HepG2 (cell line): ENCODE results near the gene OR6S1. TPM values are rescaled to one million over a fixed set of nuclear protein-coding genes. Genes with fewer than 3 reads are reported as not detected.
A peak's percentile ranks its signal among the peaks of the same experiment; 100 is the strongest.

Experiments
- CBX2 ChIP-seq, 2 experiments: fragments of 200-600 bp in 1 of 2; sonication (generic); formaldehyde crosslinking in 1 of 2; IDR thresholded peaks; 2 replicates each; pipeline versions ENCODE4 v1.7.0 to v1.8.1; 2018 to 2022; ENCODE audit warnings: low read depth in 2 of 2, low read length in 1 of 2, mild to moderate bottlenecking in 1 of 2, missing genetic modification reagents in 1 of 2
- EP300 ChIP-seq, 3 experiments: sonication (generic) in 1 of 3; formaldehyde crosslinking in 1 of 3; IDR thresholded peaks; 2 replicates each; pipeline versions ENCODE4 v1.5.1 to v1.6.1; 2011 to 2020; ENCODE audit warnings: low read depth in 2 of 3, low read length in 2 of 3, borderline replicate concordance in 1 of 3, improper control_type of control experiment in 1 of 3, mild to moderate bottlenecking in 1 of 3, missing genetic modification reagents in 1 of 3, moderate library complexity in 1 of 3
- FOXA1 ChIP-seq, 2 experiments: fragments of 450-650 bp in 1 of 2; sonication (generic) in 1 of 2; formaldehyde crosslinking in 1 of 2; IDR thresholded peaks; 2 replicates each; pipeline versions ENCODE4 v1.4.0 to v1.6.1; 2016 to 2020; ENCODE audit warnings: missing genetic modification reagents in 1 of 2
- HIVEP1 ChIP-seq: sonication (generic); formaldehyde crosslinking; IDR thresholded peaks from 2 replicates; pipeline ENCODE4 v1.4.0; 2020; ENCODE audit warnings: mild to moderate bottlenecking, missing genetic modification reagents
- JUND ChIP-seq: sonication (generic); formaldehyde crosslinking; IDR thresholded peaks from 2 replicates; pipeline ENCODE4 v1.8.0; 2022; ENCODE audit warnings: mild to moderate bottlenecking, missing genetic modification reagents
- KAT8 ChIP-seq: IDR thresholded peaks from 2 replicates; pipeline ENCODE4 v1.6.1; 2016; ENCODE audit warnings: missing genetic modification reagents, missing compliant biosample characterization
- KLF6 ChIP-seq: IDR thresholded peaks from 2 replicates; pipeline ENCODE4 v1.8.0; 2016; ENCODE audit warnings: missing biosample characterization, missing genetic modification reagents
- RXRB ChIP-seq: IDR thresholded peaks from 2 replicates; pipeline ENCODE4 v1.6.1; 2016; ENCODE audit warnings: borderline replicate concordance, missing genetic modification reagents, missing compliant biosample characterization
- SNAI1 ChIP-seq: sonication (generic); formaldehyde crosslinking; IDR thresholded peaks from 2 replicates; pipeline ENCODE4 v1.5.0; 2020; ENCODE audit warnings: mild to moderate bottlenecking, missing genetic modification reagents, borderline replicate concordance
- ZNF224 ChIP-seq: sonication (generic); formaldehyde crosslinking; IDR thresholded peaks from 2 replicates; pipeline ENCODE4 v1.5.0; 2020; ENCODE audit warnings: mild to moderate bottlenecking, missing genetic modification reagents
- ZNF230 ChIP-seq: sonication (generic); formaldehyde crosslinking; IDR thresholded peaks from 2 replicates; pipeline ENCODE4 v1.4.0; 2020; ENCODE audit warnings: mild to moderate bottlenecking, missing genetic modification reagents
- ZNF292 ChIP-seq: sonication (generic); formaldehyde crosslinking; IDR thresholded peaks from 2 replicates; pipeline ENCODE4 v1.8.1; 2022; ENCODE audit warnings: mild to moderate bottlenecking, low read depth, missing genetic modification reagents, borderline replicate concordance
- ZNF605 ChIP-seq: sonication (generic); formaldehyde crosslinking; IDR thresholded peaks from 2 replicates; pipeline ENCODE4 v1.8.0; 2022; ENCODE audit warnings: mild to moderate bottlenecking, missing genetic modification reagents
- ZNF644 ChIP-seq: IDR thresholded peaks from 2 replicates; pipeline ENCODE4 v1.6.1; 2016; ENCODE audit warnings: low read depth
- polyA plus RNA-seq, 8 experiments: library from polyadenylated mRNA; depleted of rRNA in 3 of 8; stranded (reverse) in 7 of 8; unstranded in 1 of 8; fragments of >200 nt; fragmentation: Illumina TruSeq in 4 of 8; extraction: Trizol in 4 of 8; gene quantifications; 2 replicates each; pipeline versions ENCODE4 v1.2.1 to v1.2.3, GENCODE V29; 2011 to 2016; ENCODE audit warnings: low read depth in 4 of 8, missing spikeins in 1 of 8, mixed read lengths in 1 of 8; ENCODE audit not compliant: insufficient read depth in 1 of 8
- total RNA-seq, 5 experiments: library from RNA; depleted of rRNA; stranded (reverse); fragments of >200 nt; fragmentation: Illumina TruSeq; extraction: Trizol; gene quantifications; 2 replicates each; pipeline ENCODE4 v1.2.3, GENCODE V29; 2016; ENCODE audit warnings: low read depth in 1 of 5
- TF ChIP-seq, protein P1 (sequence below): sonication (generic); formaldehyde crosslinking; IDR thresholded peaks from 2 replicates; pipeline ENCODE4 v1.8.1; 2022; ENCODE audit warnings: mild to moderate bottlenecking, missing genetic modification reagents
- TF ChIP-seq, protein P2 (sequence below): sonication (generic); formaldehyde crosslinking; IDR thresholded peaks from 2 replicates; pipeline ENCODE4 v1.5.0; 2020; ENCODE audit warnings: missing genetic modification reagents
- TF ChIP-seq, protein P3 (sequence below): sonication (generic); formaldehyde crosslinking; IDR thresholded peaks from 2 replicates; pipeline ENCODE4 v1.8.0; 2022; ENCODE audit warnings: low read depth, missing genetic modification reagents
- TF ChIP-seq, protein P4 (sequence below): sonication (generic); formaldehyde crosslinking; IDR thresholded peaks from 2 replicates; pipeline ENCODE4 v1.5.0; 2020; ENCODE audit warnings: mild to moderate bottlenecking, low read depth, missing genetic modification reagents, borderline replicate concordance
- TF ChIP-seq, protein P5 (sequence below): IDR thresholded peaks from 2 replicates; pipeline ENCODE4 v1.6.1; 2016
- TF ChIP-seq, protein P6 (sequence below): sonication (generic); formaldehyde crosslinking; IDR thresholded peaks from 2 replicates; pipeline ENCODE4 v1.4.0; 2020; ENCODE audit warnings: mild to moderate bottlenecking, missing genetic modification reagents

The OR6S1 gene
- total and polyA plus RNA-seq, 2 of the 13 experiments (the other 11 are each of a cell fraction or from before 2014, with no cell fraction given), result 0.09 TPM; not detected in 1

DNA sequence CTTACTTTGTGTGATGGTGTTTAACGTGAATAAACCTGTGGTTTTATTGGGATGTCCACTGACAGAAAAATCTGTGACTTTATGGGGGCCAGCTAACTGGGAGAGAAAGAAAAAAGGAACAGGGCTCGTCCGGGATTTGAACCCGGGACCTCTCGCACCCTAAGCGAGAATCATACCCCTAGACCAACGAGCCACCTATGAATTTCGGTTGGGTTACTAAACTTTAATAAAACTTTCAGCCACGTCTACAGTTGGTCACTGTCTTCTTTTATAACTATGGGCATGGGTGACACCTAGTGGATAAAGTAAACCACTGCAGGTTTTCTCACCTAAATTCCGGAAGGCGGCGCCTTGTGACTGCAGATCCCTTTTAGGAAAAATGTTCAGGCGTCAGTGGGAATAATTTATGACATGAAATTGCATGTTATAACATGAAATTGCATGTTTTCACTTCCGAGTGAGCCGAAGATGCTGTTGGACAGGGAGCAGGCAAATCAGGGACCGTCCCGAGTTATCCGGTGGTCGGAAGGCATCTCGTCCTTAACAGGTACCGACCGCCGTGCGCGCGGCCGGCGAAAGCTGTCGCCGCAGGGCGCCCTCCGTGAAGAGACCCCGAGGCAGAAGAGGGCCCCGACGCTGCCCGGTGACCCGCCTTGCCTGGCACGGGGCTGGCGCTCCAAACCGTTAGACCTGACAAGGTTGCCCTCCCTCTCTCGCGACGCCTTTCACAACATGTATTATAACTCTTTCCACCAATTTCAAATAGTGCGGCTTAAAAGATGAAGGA is 32.1 kb downstream of the OR6S1 start (continued):
- TF ChIP-seq EP300 (IDR thresholded peaks at IDR 0.05; ENCODE audit: low read depth in 2 of 2, low read length in 2 of 2) (no peak), EP300 (CRISPR knock-in tag; IDR thresholded peaks at IDR 0.05; ENCODE audit: borderline replicate concordance) (peak; percentile 9; the same call in 1 of the 2 replicates), SNAI1 (CRISPR knock-in tag) (peak; percentile 96; the same call in 1 of the 2 replicates), HIVEP1 (CRISPR knock-in tag) (peak; percentile 76; the same call in 1 of the 2 replicates), RXRB (CRISPR knock-in tag) (peak; percentile 36; the same call in 1 of the 2 replicates), JUND (CRISPR knock-in tag) (0 out of 2 replicates have a peak, but pooled peaks have one; percentile 14), KLF6 (peak; percentile 46; the same call in 1 of the 2 replicates), ZNF224 (CRISPR knock-in tag) (peak; percentile 94; the same call in 1 of the 2 replicates), ZNF230 (CRISPR knock-in tag) (peak; percentile 88; the same call in 1 of the 2 replicates), FOXA1 (IDR thresholded peaks at IDR 0.05) (no peak), FOXA1 (CRISPR knock-in tag; IDR thresholded peaks at IDR 0.05) (no peak), ZNF292 (CRISPR knock-in tag) (peak; percentile 14; the same call in 1 of the 2 replicates), ZNF644 (CRISPR knock-in tag) (0 out of 2 replicates have a peak, but pooled peaks have one; percentile 34), ZNF605 (CRISPR knock-in tag) (peak; percentile 5; the same call in 1 of the 2 replicates), KAT8 (CRISPR knock-in tag) (peak; percentile 50; the same call in 1 of the 2 replicates), CBX2 (IDR thresholded peaks at IDR 0.05; ENCODE audit: low read depth, low read length) (no peak), CBX2 (CRISPR knock-in tag; IDR thresholded peaks at IDR 0.05; ENCODE audit: low read depth) (peak; percentile 14; the same call in 1 of the 2 replicates)
- TF ChIP-seq, protein P1, sequence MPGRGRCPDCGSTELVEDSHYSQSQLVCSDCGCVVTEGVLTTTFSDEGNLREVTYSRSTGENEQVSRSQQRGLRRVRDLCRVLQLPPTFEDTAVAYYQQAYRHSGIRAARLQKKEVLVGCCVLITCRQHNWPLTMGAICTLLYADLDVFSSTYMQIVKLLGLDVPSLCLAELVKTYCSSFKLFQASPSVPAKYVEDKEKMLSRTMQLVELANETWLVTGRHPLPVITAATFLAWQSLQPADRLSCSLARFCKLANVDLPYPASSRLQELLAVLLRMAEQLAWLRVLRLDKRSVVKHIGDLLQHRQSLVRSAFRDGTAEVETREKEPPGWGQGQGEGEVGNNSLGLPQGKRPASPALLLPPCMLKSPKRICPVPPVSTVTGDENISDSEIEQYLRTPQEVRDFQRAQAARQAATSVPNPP (CRISPR knock-in tag), result peak; percentile 77; the same call in 1 of the 2 replicates
- TF ChIP-seq, protein P2, sequence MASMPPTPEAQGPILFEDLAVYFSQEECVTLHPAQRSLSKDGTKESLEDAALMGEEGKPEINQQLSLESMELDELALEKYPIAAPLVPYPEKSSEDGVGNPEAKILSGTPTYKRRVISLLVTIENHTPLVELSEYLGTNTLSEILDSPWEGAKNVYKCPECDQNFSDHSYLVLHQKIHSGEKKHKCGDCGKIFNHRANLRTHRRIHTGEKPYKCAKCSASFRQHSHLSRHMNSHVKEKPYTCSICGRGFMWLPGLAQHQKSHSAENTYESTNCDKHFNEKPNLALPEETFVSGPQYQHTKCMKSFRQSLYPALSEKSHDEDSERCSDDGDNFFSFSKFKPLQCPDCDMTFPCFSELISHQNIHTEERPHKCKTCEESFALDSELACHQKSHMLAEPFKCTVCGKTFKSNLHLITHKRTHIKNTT (CRISPR knock-in tag), result no peak
- TF ChIP-seq, protein P3, sequence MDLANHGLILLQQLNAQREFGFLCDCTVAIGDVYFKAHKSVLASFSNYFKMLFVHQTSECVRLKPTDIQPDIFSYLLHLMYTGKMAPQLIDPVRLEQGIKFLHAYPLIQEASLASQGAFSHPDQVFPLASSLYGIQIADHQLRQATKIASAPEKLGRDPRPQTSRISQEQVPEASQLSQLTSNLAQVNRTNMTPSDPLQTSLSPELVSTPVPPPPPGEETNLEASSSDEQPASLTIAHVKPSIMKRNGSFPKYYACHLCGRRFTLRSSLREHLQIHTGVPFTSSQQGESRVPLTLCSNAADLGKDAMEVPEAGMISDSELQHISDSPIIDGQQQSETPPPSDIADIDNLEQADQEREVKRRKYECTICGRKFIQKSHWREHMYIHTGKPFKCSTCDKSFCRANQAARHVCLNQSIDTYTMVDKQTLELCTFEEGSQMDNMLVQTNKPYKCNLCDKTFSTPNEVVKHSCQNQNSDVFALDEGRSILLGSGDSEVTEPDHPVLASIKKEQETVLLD (CRISPR knock-in tag), result peak; percentile 9; the same call in 1 of the 2 replicates
- TF ChIP-seq, protein P4, sequence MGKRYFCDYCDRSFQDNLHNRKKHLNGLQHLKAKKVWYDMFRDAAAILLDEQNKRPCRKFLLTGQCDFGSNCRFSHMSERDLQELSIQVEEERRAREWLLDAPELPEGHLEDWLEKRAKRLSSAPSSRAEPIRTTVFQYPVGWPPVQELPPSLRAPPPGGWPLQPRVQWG (CRISPR knock-in tag), result no peak
- TF ChIP-seq, protein P5, sequence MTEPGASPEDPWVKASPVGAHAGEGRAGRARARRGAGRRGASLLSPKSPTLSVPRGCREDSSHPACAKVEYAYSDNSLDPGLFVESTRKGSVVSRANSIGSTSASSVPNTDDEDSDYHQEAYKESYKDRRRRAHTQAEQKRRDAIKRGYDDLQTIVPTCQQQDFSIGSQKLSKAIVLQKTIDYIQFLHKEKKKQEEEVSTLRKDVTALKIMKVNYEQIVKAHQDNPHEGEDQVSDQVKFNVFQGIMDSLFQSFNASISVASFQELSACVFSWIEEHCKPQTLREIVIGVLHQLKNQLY, result peak; percentile 39; the same call in 1 of the 2 replicates
- TF ChIP-seq, protein P6, sequence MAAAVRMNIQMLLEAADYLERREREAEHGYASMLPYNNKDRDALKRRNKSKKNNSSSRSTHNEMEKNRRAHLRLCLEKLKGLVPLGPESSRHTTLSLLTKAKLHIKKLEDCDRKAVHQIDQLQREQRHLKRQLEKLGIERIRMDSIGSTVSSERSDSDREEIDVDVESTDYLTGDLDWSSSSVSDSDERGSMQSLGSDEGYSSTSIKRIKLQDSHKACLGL (CRISPR knock-in tag), result no peak
